ENCODE measurements around the gene PFDN6. TPM values are rescaled to one million over a fixed set of nuclear protein-coding genes. Genes with fewer than 3 reads are reported as not detected.

PFDN6 gene
- total and polyA plus RNA-seq, 2 of the 13 experiments (the other 11 are each of a cell fraction or from before 2014, with no cell fraction given), result 75.5 to 87.0 TPM

DNA sequence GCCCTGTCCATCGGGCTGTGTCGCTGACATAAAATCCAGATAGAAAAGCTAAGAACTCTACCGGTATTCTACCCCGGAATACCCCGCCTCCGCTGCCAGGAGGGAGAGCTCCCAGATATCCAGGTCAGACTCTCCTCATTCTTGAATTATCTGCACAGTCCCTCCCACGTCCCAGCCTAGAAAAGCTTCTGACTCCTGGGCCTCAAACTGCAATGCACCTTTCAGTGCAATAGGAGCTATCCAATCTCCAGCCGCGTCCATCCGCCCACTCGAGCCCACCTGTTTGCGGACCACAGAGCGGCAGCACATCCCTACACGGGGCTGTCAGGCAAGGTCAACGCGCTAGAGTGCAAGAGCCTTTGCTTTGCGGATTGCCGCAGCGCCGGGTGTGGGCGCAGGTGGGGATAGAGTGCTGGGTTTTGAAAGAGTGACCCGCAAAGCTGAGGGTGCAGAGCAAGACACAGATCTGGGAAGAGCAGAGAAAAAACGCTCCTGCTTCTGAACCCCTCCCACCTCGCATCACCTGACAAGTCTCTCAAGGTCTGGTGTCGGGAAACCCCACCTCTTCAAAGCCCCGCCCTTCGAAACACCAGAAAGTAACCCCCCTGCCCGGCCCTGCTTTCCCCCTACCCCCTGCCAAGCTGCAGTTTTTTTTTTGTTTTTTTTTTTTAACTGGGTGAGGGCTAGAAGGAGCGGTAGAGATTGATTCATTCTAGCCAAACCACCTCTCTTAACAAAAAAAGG, 23.1 kb downstream of the PFDN6 start (continued):
- TF ChIP-seq EP300 (IDR thresholded peaks at IDR 0.05; ENCODE audit: low read depth in 2 of 2, low read length in 2 of 2) (peak in 1 of 2 experiments; percentile 26; a peak in 1 of 4 replicates), EP300 (CRISPR knock-in tag; IDR thresholded peaks at IDR 0.05; ENCODE audit: borderline replicate concordance) (no peak), ZNF501 (CRISPR knock-in tag; IDR thresholded peaks at IDR 0.05) (peak; percentile 44; the same call in 1 of the 2 replicates), ZNF777 (CRISPR knock-in tag; IDR thresholded peaks at IDR 0.05) (no peak), ZBTB7B (CRISPR knock-in tag; IDR thresholded peaks at IDR 0.05) (peak; percentile 82; the same call in 1 of the 2 replicates), POLR2A (IDR thresholded peaks at IDR 0.05; ENCODE audit: insufficient read depth in 1 of 2, low read depth in 2 of 2, low read length in 2 of 2) (peak in 1 of 2 experiments; percentile 59; a peak in 1 of 4 replicates), ZNF782 (CRISPR knock-in tag; IDR thresholded peaks at IDR 0.05; ENCODE audit: borderline replicate concordance) (peak; percentile 39; the same call in 1 of the 2 replicates), TGIF2 (CRISPR knock-in tag; IDR thresholded peaks at IDR 0.05) (0 out of 2 replicates have a peak, but pooled peaks have one; percentile 59), GABPB1 (CRISPR knock-in tag; IDR thresholded peaks at IDR 0.05) (peak; percentile 44; the same call in 1 of the 2 replicates), SMARCE1 (IDR thresholded peaks at IDR 0.05; ENCODE audit: borderline replicate concordance) (no peak), KMT2B (CRISPR knock-in tag; IDR thresholded peaks at IDR 0.05) (peak; percentile 36; the same call in 1 of the 2 replicates), ZNF772 (CRISPR knock-in tag; IDR thresholded peaks at IDR 0.05) (peak; percentile 77; the same call in 1 of the 2 replicates), RXRA (CRISPR knock-in tag; IDR thresholded peaks at IDR 0.05) (peak; percentile 96), SOX5 (CRISPR knock-in tag; IDR thresholded peaks at IDR 0.05; ENCODE audit: borderline replicate concordance) (peak; percentile 39; the same call in 1 of the 2 replicates)
- TF ChIP-seq, protein P1, sequence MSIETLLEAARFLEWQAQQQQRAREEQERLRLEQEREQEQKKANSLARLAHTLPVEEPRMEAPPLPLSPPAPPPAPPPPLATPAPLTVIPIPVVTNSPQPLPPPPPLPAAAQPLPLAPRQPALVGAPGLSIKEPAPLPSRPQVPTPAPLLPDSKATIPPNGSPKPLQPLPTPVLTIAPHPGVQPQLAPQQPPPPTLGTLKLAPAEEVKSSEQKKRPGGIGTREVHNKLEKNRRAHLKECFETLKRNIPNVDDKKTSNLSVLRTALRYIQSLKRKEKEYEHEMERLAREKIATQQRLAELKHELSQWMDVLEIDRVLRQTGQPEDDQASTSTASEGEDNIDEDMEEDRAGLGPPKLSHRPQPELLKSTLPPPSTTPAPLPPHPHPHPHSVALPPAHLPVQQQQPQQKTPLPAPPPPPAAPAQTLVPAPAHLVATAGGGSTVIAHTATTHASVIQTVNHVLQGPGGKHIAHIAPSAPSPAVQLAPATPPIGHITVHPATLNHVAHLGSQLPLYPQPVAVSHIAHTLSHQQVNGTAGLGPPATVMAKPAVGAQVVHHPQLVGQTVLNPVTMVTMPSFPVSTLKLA (IDR thresholded peaks at IDR 0.05), result 0 out of 2 replicates have a peak, but pooled peaks have one; percentile 2
- TF ChIP-seq, protein P2, sequence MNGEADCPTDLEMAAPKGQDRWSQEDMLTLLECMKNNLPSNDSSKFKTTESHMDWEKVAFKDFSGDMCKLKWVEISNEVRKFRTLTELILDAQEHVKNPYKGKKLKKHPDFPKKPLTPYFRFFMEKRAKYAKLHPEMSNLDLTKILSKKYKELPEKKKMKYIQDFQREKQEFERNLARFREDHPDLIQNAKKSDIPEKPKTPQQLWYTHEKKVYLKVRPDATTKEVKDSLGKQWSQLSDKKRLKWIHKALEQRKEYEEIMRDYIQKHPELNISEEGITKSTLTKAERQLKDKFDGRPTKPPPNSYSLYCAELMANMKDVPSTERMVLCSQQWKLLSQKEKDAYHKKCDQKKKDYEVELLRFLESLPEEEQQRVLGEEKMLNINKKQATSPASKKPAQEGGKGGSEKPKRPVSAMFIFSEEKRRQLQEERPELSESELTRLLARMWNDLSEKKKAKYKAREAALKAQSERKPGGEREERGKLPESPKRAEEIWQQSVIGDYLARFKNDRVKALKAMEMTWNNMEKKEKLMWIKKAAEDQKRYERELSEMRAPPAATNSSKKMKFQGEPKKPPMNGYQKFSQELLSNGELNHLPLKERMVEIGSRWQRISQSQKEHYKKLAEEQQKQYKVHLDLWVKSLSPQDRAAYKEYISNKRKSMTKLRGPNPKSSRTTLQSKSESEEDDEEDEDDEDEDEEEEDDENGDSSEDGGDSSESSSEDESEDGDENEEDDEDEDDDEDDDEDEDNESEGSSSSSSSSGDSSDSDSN (CRISPR knock-in tag; IDR thresholded peaks at IDR 0.05), result peak; percentile 48; the same call in 1 of the 2 replicates
- TF ChIP-seq, protein P3, sequence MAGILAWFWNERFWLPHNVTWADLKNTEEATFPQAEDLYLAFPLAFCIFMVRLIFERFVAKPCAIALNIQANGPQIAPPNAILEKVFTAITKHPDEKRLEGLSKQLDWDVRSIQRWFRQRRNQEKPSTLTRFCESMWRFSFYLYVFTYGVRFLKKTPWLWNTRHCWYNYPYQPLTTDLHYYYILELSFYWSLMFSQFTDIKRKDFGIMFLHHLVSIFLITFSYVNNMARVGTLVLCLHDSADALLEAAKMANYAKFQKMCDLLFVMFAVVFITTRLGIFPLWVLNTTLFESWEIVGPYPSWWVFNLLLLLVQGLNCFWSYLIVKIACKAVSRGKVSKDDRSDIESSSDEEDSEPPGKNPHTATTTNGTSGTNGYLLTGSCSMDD (CRISPR knock-in tag; IDR thresholded peaks at IDR 0.05), result no peak
- TF ChIP-seq, protein P4, sequence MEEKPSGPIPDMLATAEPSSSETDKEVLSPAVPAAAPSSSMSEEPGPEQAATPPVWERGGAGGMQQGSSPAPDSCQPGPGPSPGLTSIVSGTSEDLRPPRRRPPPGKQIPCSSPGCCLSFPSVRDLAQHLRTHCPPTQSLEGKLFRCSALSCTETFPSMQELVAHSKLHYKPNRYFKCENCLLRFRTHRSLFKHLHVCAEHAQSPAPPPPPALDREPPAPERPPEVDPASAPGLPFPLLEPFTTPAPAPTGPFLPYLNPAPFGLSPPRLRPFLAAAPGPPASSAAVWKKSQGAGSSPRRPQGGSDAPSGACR (CRISPR knock-in tag; IDR thresholded peaks at IDR 0.05), result 0 out of 2 replicates have a peak, but pooled peaks have one; percentile 31
- TF ChIP-seq, protein P5, sequence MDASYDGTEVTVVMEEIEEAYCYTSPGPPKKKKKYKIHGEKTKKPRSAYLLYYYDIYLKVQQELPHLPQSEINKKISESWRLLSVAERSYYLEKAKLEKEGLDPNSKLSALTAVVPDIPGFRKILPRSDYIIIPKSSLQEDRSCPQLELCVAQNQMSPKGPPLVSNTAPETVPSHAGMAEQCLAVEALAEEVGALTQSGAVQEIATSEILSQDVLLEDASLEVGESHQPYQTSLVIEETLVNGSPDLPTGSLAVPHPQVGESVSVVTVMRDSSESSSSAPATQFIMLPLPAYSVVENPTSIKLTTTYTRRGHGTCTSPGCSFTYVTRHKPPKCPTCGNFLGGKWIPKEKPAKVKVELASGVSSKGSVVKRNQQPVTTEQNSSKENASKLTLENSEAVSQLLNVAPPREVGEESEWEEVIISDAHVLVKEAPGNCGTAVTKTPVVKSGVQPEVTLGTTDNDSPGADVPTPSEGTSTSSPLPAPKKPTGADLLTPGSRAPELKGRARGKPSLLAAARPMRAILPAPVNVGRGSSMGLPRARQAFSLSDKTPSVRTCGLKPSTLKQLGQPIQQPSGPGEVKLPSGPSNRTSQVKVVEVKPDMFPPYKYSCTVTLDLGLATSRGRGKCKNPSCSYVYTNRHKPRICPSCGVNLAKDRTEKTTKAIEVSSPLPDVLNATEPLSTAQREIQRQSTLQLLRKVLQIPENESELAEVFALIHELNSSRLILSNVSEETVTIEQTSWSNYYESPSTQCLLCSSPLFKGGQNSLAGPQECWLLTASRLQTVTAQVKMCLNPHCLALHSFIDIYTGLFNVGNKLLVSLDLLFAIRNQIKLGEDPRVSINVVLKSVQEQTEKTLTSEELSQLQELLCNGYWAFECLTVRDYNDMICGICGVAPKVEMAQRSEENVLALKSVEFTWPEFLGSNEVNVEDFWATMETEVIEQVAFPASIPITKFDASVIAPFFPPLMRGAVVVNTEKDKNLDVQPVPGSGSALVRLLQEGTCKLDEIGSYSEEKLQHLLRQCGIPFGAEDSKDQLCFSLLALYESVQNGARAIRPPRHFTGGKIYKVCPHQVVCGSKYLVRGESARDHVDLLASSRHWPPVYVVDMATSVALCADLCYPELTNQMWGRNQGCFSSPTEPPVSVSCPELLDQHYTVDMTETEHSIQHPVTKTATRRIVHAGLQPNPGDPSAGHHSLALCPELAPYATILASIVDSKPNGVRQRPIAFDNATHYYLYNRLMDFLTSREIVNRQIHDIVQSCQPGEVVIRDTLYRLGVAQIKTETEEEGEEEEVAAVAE (CRISPR knock-in tag; IDR thresholded peaks at IDR 0.05; ENCODE audit: borderline replicate concordance), result 0 out of 2 replicates have a peak, but pooled peaks have one; percentile 37
